Lower lobe of right lung (tissue), 2 donors: Measurements from ENCODE around the gene LIPT1. TPM values are rescaled to one million over a fixed set of nuclear protein-coding genes. Genes with fewer than 3 reads are reported as not detected.
"Not testable (repeated sequence)": the region's sequence is repeated elsewhere in the genome, so short reads cannot be mapped to it uniquely, and the experiment has no call there.

ENCODE experiments used
- ATAC-seq, 2 donors: fragments of 200-7000 bp; cut with Tn5 transposase; one replicate each; pipeline ENCODE4 v1.9.1; 2020 to 2022; ENCODE audit warnings: mild to moderate bottlenecking in 2 of 2, moderate library complexity in 2 of 2
- DNase-seq: peaks from one replicate; pipeline ENCODE4 v3.0.0-alpha.2; 2020
- H3K27ac ChIP-seq: fragments of 200-600 bp; one replicate; pipeline ENCODE4 v1.8.0; 2022
- H3K27me3 ChIP-seq: fragments of 200-600 bp; one replicate; pipeline ENCODE4 v1.8.0; 2022; ENCODE audit warnings: low read depth
- H3K36me3 ChIP-seq: fragments of 200-600 bp; one replicate; pipeline ENCODE4 v1.8.0; 2022; ENCODE audit warnings: mild to moderate bottlenecking
- H3K4me1 ChIP-seq: fragments of 200-600 bp; one replicate; pipeline ENCODE4 v1.8.0; 2022
- H3K4me3 ChIP-seq: fragments of 200-600 bp; one replicate; pipeline ENCODE4 v1.8.0; 2022; ENCODE audit warnings: mild to moderate bottlenecking
- H3K9me3 ChIP-seq: fragments of 200-600 bp; one replicate; pipeline ENCODE4 v1.8.0; 2022
- CTCF ChIP-seq: fragments of 200-600 bp; IDR thresholded peaks from one replicate; pipeline ENCODE4 v1.8.0; 2022; ENCODE audit warnings: antibody characterized with exemption, mild to moderate bottlenecking
- intact Hi-C: fragments of 100-400 bp; cut with DNase I; formaldehyde crosslinking; loops from one replicate; pipeline ENCODE4 v1.11.0; 2022
- total RNA-seq: library from RNA; stranded (reverse); fragmentation: NEBNext Ultra II Directional; extraction: Animal tissue kit (Norgen Biotek cat#: 25700); gene quantifications from one replicate; pipeline ENCODE4 v1.2.1, GENCODE V29; 2021
- donor health status: DM: no; HTN: yes; CAD: no; lungs with severe emphysema.

The LIPT1 gene
- total RNA-seq, 1 donor from 2014 or later = 6.2 TPM

GRCh38 chr2:99127981-99128380, 26.8 kb upstream of the LIPT1 start:
- H3K9me3 ChIP-seq = peaks cover 14% of the 10 kb centered on the region

GRCh38 chr2:99135044-99135556, 19.7 kb upstream of the LIPT1 start:
- H3K27me3 ChIP-seq, DNase-seq, H3K4me3 ChIP-seq, intact Hi-C loops, H3K36me3 ChIP-seq, ATAC-seq, H3K9me3 ChIP-seq, H3K4me1 ChIP-seq, H3K27ac ChIP-seq: not testable (repeated sequence)

More at GRCh38 chr2:99127981-99128380, 26.8 kb upstream of the LIPT1 start:
- TF ChIP-seq CTCF = no peak
- intact Hi-C loops = no loop called here
- no peaks in the 10 kb centered on the region for H3K4me1 ChIP-seq
- H3K27me3 ChIP-seq = no peaks in the 10 kb centered on the region
- H3K4me3 ChIP-seq = no peak overlapping the region
- no peak overlapping the region for H3K27ac ChIP-seq
- H3K36me3 ChIP-seq = no peaks in the 10 kb centered on the region
- DNase-seq (no peak), ATAC-seq (no peak)

GRCh38 chr2:99139003-99139402, 15.8 kb upstream of the LIPT1 start:
- ATAC-seq = no peak
- H3K4me1 ChIP-seq = peaks cover 14% of the 10 kb centered on the region
- intact Hi-C loops = no loop called here

GRCh38 chr2:99140056-99140859, 14.5 kb upstream of the LIPT1 start:
- Histone ChIP-seq H3K36me3 (no peaks in the 10 kb centered on the region), H3K4me1 (peaks cover 14% of the 10 kb centered on the region), H3K27me3 (no peaks in the 10 kb centered on the region), H3K9me3 (no peaks in the 10 kb centered on the region), H3K27ac (peak overlapping the region; percentile 79), H3K4me3 (peak overlapping the region; percentile 65)
- intact Hi-C loops = no loop called here
- no peak for ATAC-seq
- no peak for DNase-seq
- no peak for TF ChIP-seq CTCF

More at GRCh38 chr2:99139003-99139402, 15.8 kb upstream of the LIPT1 start:
- Histone ChIP-seq H3K4me3 (no peak overlapping the region), H3K36me3 (no peaks in the 10 kb centered on the region), H3K9me3 (no peaks in the 10 kb centered on the region), H3K27ac (no peak overlapping the region), H3K27me3 (no peaks in the 10 kb centered on the region)
- no peak for DNase-seq
- TF ChIP-seq CTCF = no peak

GRCh38 chr2:99140860-99141109, 14.0 kb upstream of the LIPT1 start:
- no peak for TF ChIP-seq CTCF
- no peaks in the 10 kb centered on the region for H3K9me3 ChIP-seq
- no peaks in the 10 kb centered on the region for H3K36me3 ChIP-seq
- ATAC-seq = peak; percentile 64 to 71
- intact Hi-C loops = no loop called here
- H3K4me3 ChIP-seq = peak overlapping the region; percentile 65
- H3K27ac ChIP-seq = peak overlapping the region; percentile 79
- H3K27me3 ChIP-seq = no peaks in the 10 kb centered on the region
- peaks cover 14% of the 10 kb centered on the region for H3K4me1 ChIP-seq
- DNase-seq = no peak
